ENCODE results near the gene MYOZ2. TPM values are rescaled to one million over a fixed set of nuclear protein-coding genes. Genes with fewer than 3 reads are reported as not detected.

MYOZ2 gene
- total and polyA plus RNA-seq, 2 of the 13 experiments (the other 11 are each of a cell fraction or from before 2014, with no cell fraction given) = 0.03 TPM; not detected in 1

- 0 out of 2 replicates have a peak, but pooled peaks have one; percentile 27 for TF ChIP-seq HNRNPUL1 (IDR thresholded peaks at IDR 0.05; ENCODE audit: low read depth, low read length)
- TF ChIP-seq, protein P1, sequence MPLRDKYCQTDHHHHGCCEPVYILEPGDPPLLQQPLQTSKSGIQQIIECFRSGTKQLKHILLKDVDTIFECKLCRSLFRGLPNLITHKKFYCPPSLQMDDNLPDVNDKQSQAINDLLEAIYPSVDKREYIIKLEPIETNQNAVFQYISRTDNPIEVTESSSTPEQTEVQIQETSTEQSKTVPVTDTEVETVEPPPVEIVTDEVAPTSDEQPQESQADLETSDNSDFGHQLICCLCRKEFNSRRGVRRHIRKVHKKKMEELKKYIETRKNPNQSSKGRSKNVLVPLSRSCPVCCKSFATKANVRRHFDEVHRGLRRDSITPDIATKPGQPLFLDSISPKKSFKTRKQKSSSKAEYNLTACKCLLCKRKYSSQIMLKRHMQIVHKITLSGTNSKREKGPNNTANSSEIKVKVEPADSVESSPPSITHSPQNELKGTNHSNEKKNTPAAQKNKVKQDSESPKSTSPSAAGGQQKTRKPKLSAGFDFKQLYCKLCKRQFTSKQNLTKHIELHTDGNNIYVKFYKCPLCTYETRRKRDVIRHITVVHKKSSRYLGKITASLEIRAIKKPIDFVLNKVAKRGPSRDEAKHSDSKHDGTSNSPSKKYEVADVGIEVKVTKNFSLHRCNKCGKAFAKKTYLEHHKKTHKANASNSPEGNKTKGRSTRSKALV (CRISPR knock-in tag; IDR thresholded peaks at IDR 0.05) = 0 out of 2 replicates have a peak, but pooled peaks have one; percentile 1
- TF ChIP-seq FOSL2 (CRISPR knock-in tag; IDR thresholded peaks at IDR 0.05) = no peak
- TF ChIP-seq ZC3H4 (CRISPR knock-in tag; IDR thresholded peaks at IDR 0.05; ENCODE audit: borderline replicate concordance) = no peak
- TF ChIP-seq SRSF1 (optimal IDR thresholded peaks at IDR 0.05; ENCODE audit: low read depth, low read length) = no peak
- no peak for TF ChIP-seq ZNF572 (CRISPR knock-in tag; IDR thresholded peaks at IDR 0.05)
- no peak for TF ChIP-seq ZNF101 (CRISPR knock-in tag; IDR thresholded peaks at IDR 0.05; ENCODE audit: borderline replicate concordance, low read depth)
- no peak for TF ChIP-seq ZNF468 (CRISPR knock-in tag; IDR thresholded peaks at IDR 0.05)
- no peak; the same call in 1 of the 2 replicates for TF ChIP-seq ZFP82 (CRISPR knock-in tag; IDR thresholded peaks at IDR 0.05; ENCODE audit: borderline replicate concordance)
- TF ChIP-seq NR2F2 (IDR thresholded peaks at IDR 0.05; ENCODE audit: borderline replicate concordance, low read depth) = no peak
- 0 out of 2 replicates have a peak, but pooled peaks have one; percentile 23 for TF ChIP-seq AHDC1 (CRISPR knock-in tag; IDR thresholded peaks at IDR 0.05; ENCODE audit: borderline replicate concordance)
- no peak for TF ChIP-seq ZNF678 (CRISPR knock-in tag; IDR thresholded peaks at IDR 0.05)
- TF ChIP-seq ZNF18 (CRISPR knock-in tag; IDR thresholded peaks at IDR 0.05; ENCODE audit: insufficient replicate concordance) = no peak
- no peak for TF ChIP-seq PAX8 (CRISPR knock-in tag; IDR thresholded peaks at IDR 0.05; ENCODE audit: borderline replicate concordance)
- 0 out of 2 replicates have a peak, but pooled peaks have one; percentile 1 for TF ChIP-seq ZBTB20 (CRISPR knock-in tag; IDR thresholded peaks at IDR 0.05; ENCODE audit: borderline replicate concordance, low read depth)
- TF ChIP-seq TOPORS (CRISPR knock-in tag; IDR thresholded peaks at IDR 0.05) = no peak
- TF ChIP-seq JUNB (CRISPR knock-in tag; IDR thresholded peaks at IDR 0.05; ENCODE audit: borderline replicate concordance) = no peak
- TF ChIP-seq ZBTB3 (CRISPR knock-in tag; IDR thresholded peaks at IDR 0.05; ENCODE audit: borderline replicate concordance, low read depth) = no peak
- no peak for TF ChIP-seq CHD4 (IDR thresholded peaks at IDR 0.05; ENCODE audit: borderline replicate concordance, low read length)
Measured at GRCh38 chr4:119211867-119212233, 76.2 kb downstream of the MYOZ2 start (continued).

All from HepG2 (cell line).